Liver (tissue), 9 donors: ENCODE results near the gene MOK. TPM values are rescaled to one million over a fixed set of nuclear protein-coding genes. Genes with fewer than 3 reads are reported as not detected.

Source experiments
- DNase-seq: peaks from one replicate; pipeline ENCODE4 v3.0.0-alpha.2; 2017; ENCODE audit warnings: low spot score
- H3K27ac ChIP-seq, 2 donors: one replicate each; pipeline ENCODE4 v1.7.0; 2013; ENCODE audit warnings: inconsistent platforms in 2 of 2, low read length in 2 of 2, control low read depth in 1 of 2, low read depth in 1 of 2, mild to moderate bottlenecking in 1 of 2
- H3K27me3 ChIP-seq, 4 donors: one replicate each; pipeline versions ENCODE4 v1.6.1 to v1.7.0; 2013; ENCODE audit warnings: low read length in 3 of 4, inconsistent platforms in 1 of 4, mild to moderate bottlenecking in 1 of 4, moderate library complexity in 1 of 4; ENCODE audit not compliant: control insufficient read depth in 4 of 4, insufficient read depth in 4 of 4
- H3K36me3 ChIP-seq, 4 donors: one replicate each; pipeline versions ENCODE4 v1.6.1 to v1.7.0; 2013; ENCODE audit warnings: low read length in 3 of 4, mild to moderate bottlenecking in 3 of 4, low read depth in 1 of 4, moderate library complexity in 1 of 4; ENCODE audit not compliant: control insufficient read depth in 4 of 4, insufficient read depth in 3 of 4
- H3K4me1 ChIP-seq, 4 donors: one replicate each; pipeline versions ENCODE4 v1.6.1 to v1.7.0; 2013; ENCODE audit warnings: low read length in 3 of 4, mild to moderate bottlenecking in 3 of 4, moderate library complexity in 1 of 4; ENCODE audit not compliant: control insufficient read depth in 4 of 4, insufficient read depth in 4 of 4
- H3K4me3 ChIP-seq, 3 donors: one replicate each; pipeline versions ENCODE4 v1.6.1 to v1.7.0; 2013; ENCODE audit warnings: low read length in 3 of 3, control low read depth in 1 of 3, low read depth in 1 of 3, mild to moderate bottlenecking in 1 of 3
- H3K9ac ChIP-seq, 2 donors: one replicate each; pipeline ENCODE4 v1.7.0; 2013; ENCODE audit warnings: low read length in 2 of 2, mild to moderate bottlenecking in 2 of 2, moderate library complexity in 2 of 2, control low read depth in 1 of 2, low read depth in 1 of 2
- H3K9me3 ChIP-seq, 4 donors: one replicate each; pipeline versions ENCODE4 v1.6.1 to v1.7.0; 2013; ENCODE audit warnings: low read length in 3 of 4; ENCODE audit not compliant: control insufficient read depth in 4 of 4
- FOXA2 ChIP-seq: IDR thresholded peaks from 2 replicates; pipeline ENCODE4 v1.6.1; 2016; ENCODE audit warnings: antibody characterized with exemption
- HNF4A ChIP-seq, 2 donors: conservative IDR thresholded peaks; 2 replicates each; pipeline ENCODE4 v1.6.1; 2016; ENCODE audit warnings: antibody characterized with exemption in 2 of 2, mild to moderate bottlenecking in 2 of 2
- HNF4G ChIP-seq: IDR thresholded peaks from 2 replicates; pipeline ENCODE4 v1.6.1; 2016; ENCODE audit warnings: antibody characterized with exemption
- JUND ChIP-seq, 2 donors: IDR thresholded peaks; 2 replicates each; pipeline ENCODE4 v1.6.1; 2016; ENCODE audit warnings: antibody characterized with exemption in 2 of 2
- NR2F2 ChIP-seq: IDR thresholded peaks from 2 replicates; pipeline ENCODE4 v1.6.1; 2016; ENCODE audit warnings: antibody characterized with exemption
- RAD21 ChIP-seq, 2 donors: IDR thresholded peaks; 2 replicates each; pipeline ENCODE4 v1.6.1; 2016; ENCODE audit warnings: antibody characterized with exemption in 2 of 2, mild to moderate bottlenecking in 2 of 2
- RXRA ChIP-seq, 2 donors: IDR thresholded peaks; 2 replicates each; pipeline ENCODE4 v1.6.1; 2017 to 2018; ENCODE audit warnings: antibody characterized with exemption in 2 of 2, mild to moderate bottlenecking in 1 of 2
- SP1 ChIP-seq: IDR thresholded peaks from 2 replicates; pipeline ENCODE4 v1.6.1; 2018; ENCODE audit warnings: antibody characterized with exemption, mild to moderate bottlenecking
- TAF1 ChIP-seq: conservative IDR thresholded peaks from 2 replicates; pipeline ENCODE4 v1.6.1; 2016; ENCODE audit warnings: antibody characterized with exemption, mild to moderate bottlenecking
- WGBS: extraction: QIAGEN DNeasy Blood & Tissue Kit; methylation state at CpG from one replicate; pipeline ENCODE4 v1.1.7; 2013; 5-methylcytosine and 5-hydroxymethylcytosine counted together
- polyA plus RNA-seq, 2 donors: library from polyadenylated mRNA; stranded (reverse) in 1 of 2; unstranded in 1 of 2; fragments of 200-250 nt in 1 of 2; fragments of >200 nt in 1 of 2; fragmentation: Nextera tagmentation in 1 of 2; extraction: Ambion mirVana in 1 of 2; gene quantifications; one replicate each; pipeline versions ENCODE4 v1.2.1 to v1.2.3, GENCODE V29; 2013 to 2015
- total RNA-seq, 2 donors: library from RNA; depleted of rRNA; stranded (reverse); fragments of >200 nt; gene quantifications; one replicate each; pipeline ENCODE4 v1.2.3, GENCODE V29; 2014
- TF ChIP-seq, protein P1 (sequence below): fragments of 150-350 bp; IDR thresholded peaks from 2 replicates; pipeline ENCODE4 v1.5.1; 2017; ENCODE audit warnings: improper control_type of control experiment, low read depth, low read length; ENCODE audit not compliant: missing input control
- TF ChIP-seq, protein P2 (sequence below): IDR thresholded peaks from 2 replicates; pipeline ENCODE4 v1.6.1; 2016; ENCODE audit warnings: antibody characterized with exemption, mild to moderate bottlenecking
- donor health status: healthy.
- donor health status: healthy.
- donor health status: healthy.
- donor health status: healthy.
- donor health status: healthy.

Gene MOK
- total and polyA plus RNA-seq, 4 donors, result 2.4 to 6.4 (median 2.9) TPM

DNA sequence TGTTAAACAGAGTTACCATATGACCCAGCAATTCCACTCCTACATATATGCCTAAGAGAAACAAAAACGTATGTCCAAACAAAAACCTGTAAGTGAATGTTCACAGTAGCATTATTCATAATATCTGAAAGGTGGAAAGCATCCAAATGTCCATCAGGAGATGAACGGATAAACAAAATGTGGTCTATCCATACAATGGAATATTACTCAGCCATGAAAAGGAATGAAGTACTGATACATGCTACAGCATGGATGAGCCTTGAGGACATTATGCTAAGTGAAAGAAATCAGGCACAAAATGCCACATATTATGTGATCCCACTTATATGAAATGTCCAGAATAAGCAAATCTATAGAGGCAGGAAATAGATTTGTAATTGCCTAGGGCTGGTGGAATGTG lies 16.8 kb downstream of the MOK start:
- Histone ChIP-seq H3K9ac (no peak overlapping the region), H3K9me3 (no peaks in the 10 kb centered on the region), H3K4me1 (no peaks in the 10 kb centered on the region), H3K4me3 (no peak overlapping the region), H3K27ac (no peak overlapping the region), H3K36me3 (no peaks in the 10 kb centered on the region), H3K27me3 (no peaks in the 10 kb centered on the region)
- WGBS, result 96% methylated on average over 2 of the region's 2 CpGs
- no peak for TF ChIP-seq HNF4G
- TF ChIP-seq, protein P1, sequence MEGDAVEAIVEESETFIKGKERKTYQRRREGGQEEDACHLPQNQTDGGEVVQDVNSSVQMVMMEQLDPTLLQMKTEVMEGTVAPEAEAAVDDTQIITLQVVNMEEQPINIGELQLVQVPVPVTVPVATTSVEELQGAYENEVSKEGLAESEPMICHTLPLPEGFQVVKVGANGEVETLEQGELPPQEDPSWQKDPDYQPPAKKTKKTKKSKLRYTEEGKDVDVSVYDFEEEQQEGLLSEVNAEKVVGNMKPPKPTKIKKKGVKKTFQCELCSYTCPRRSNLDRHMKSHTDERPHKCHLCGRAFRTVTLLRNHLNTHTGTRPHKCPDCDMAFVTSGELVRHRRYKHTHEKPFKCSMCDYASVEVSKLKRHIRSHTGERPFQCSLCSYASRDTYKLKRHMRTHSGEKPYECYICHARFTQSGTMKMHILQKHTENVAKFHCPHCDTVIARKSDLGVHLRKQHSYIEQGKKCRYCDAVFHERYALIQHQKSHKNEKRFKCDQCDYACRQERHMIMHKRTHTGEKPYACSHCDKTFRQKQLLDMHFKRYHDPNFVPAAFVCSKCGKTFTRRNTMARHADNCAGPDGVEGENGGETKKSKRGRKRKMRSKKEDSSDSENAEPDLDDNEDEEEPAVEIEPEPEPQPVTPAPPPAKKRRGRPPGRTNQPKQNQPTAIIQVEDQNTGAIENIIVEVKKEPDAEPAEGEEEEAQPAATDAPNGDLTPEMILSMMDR, result no peak
- DNase-seq, result no peak

DNA sequence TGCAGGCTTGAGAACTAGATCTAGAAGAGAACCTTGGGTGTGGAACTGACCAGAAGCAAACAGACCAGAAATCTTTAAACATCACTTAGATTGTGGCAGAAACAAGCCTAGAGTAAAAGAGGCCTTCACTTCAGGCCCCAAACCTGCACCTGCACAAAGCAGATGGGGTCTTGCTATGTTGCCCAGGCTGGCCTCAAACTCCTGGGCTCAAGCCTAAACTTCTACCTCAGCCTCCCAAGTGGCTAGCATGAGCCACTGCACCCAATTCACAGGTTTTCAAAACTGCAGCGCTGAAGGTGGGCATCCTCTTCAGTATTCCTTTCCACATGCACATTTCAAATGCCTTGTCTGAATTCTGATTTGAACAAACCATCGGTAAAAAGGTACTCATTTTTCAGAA lies 19.9 kb downstream of the MOK start:
- TF ChIP-seq JUND (IDR thresholded peaks at IDR 0.05), result no peak
- no peak for TF ChIP-seq RXRA (IDR thresholded peaks at IDR 0.05)
- no peak for TF ChIP-seq TAF1
- TF ChIP-seq FOXA2, result no peak
- TF ChIP-seq HNF4A (conservative IDR thresholded peaks at IDR 0.05), result no peak
- no peak for TF ChIP-seq RAD21 (IDR thresholded peaks at IDR 0.05)
- TF ChIP-seq, protein P1, result no peak
- no peak for TF ChIP-seq SP1
- TF ChIP-seq, protein P2, sequence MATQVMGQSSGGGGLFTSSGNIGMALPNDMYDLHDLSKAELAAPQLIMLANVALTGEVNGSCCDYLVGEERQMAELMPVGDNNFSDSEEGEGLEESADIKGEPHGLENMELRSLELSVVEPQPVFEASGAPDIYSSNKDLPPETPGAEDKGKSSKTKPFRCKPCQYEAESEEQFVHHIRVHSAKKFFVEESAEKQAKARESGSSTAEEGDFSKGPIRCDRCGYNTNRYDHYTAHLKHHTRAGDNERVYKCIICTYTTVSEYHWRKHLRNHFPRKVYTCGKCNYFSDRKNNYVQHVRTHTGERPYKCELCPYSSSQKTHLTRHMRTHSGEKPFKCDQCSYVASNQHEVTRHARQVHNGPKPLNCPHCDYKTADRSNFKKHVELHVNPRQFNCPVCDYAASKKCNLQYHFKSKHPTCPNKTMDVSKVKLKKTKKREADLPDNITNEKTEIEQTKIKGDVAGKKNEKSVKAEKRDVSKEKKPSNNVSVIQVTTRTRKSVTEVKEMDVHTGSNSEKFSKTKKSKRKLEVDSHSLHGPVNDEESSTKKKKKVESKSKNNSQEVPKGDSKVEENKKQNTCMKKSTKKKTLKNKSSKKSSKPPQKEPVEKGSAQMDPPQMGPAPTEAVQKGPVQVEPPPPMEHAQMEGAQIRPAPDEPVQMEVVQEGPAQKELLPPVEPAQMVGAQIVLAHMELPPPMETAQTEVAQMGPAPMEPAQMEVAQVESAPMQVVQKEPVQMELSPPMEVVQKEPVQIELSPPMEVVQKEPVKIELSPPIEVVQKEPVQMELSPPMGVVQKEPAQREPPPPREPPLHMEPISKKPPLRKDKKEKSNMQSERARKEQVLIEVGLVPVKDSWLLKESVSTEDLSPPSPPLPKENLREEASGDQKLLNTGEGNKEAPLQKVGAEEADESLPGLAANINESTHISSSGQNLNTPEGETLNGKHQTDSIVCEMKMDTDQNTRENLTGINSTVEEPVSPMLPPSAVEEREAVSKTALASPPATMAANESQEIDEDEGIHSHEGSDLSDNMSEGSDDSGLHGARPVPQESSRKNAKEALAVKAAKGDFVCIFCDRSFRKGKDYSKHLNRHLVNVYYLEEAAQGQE, result no peak
- no peak for TF ChIP-seq NR2F2
- H3K9ac ChIP-seq, result no peak overlapping the region
- no peaks in the 10 kb centered on the region for H3K4me1 ChIP-seq
- no peaks in the 10 kb centered on the region for H3K27me3 ChIP-seq
- DNase-seq, result no peak
- H3K9me3 ChIP-seq, result no peaks in the 10 kb centered on the region
- no peak overlapping the region for H3K27ac ChIP-seq
- H3K36me3 ChIP-seq, result peaks cover 0 to 2% (median 0%) of the 10 kb centered on the region in 4 donors
- no peak overlapping the region for H3K4me3 ChIP-seq
- WGBS, result 96% methylated on average over 2 of the region's 2 CpGs
